GM18868 (cell line): ENCODE measurements around the gene CCDC154.

Source experiments
- ATAC-seq: cut with Tn5 transposase; IDR thresholded peaks from one replicate; pipeline ENCODE4 v1.9.1; 2021; ENCODE audit warnings: mild to moderate bottlenecking, moderate library complexity; ENCODE audit not compliant: unreplicated experiment

The CCDC154 gene

DNA sequence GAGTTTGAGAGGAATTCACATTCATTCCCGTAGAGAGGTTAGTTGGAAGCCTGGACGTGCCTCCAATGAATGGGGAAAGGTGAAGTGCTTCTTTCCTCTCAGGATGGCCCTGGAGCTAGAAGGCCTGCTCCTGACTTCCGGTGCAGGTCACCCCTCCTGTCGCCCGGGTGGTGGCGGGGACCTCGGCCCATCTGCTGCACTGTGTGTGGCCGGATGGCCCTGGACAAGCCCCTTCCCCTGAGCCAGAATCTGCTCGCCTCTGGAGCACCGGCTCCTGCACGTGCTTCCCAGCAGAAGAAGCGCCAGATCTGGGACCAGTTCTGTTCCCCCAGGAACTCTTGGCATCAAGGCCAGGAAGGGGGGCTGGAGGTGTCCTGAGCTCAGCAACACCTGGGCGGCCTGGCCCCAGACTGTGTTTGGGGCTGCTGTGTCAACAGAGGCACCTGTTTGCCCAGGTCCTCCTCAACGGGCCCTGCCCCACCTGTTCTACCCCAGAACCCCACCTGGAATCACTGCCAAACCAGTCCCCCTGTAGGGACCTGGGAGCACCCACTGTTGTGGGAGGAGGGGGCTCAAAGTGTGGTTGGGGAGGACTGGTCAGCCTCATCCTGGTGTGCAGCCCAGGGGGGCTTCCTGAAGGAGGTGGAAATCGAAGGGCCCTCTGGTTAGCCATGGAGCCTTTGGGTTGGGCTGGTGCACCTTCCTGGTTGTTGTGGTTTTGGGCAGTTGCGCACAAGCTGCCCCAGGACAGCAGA lies 18.6 kb downstream of the CCDC154 start:
- ATAC-seq, result no peak

DNA sequence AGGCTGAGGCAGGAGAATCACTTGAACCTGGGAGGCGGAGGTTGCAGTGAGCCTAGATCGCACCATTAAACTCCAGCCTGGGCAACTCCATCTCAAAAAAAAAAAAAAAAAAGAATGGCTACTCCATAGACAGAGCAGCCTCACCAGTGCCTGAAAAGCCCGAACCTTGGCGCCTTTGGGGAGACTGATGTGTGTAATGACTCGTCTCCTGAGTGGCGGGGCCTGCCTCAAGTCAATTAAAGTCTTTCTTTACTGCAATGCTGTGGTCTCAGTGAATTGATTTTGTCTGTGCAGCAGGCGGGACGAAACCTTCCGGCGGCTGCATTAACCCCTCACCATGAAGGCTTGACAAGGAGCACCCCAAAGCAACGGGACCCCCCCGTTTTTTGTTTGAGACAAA lies 20.3 kb downstream of the CCDC154 start:
- no peak for ATAC-seq

DNA sequence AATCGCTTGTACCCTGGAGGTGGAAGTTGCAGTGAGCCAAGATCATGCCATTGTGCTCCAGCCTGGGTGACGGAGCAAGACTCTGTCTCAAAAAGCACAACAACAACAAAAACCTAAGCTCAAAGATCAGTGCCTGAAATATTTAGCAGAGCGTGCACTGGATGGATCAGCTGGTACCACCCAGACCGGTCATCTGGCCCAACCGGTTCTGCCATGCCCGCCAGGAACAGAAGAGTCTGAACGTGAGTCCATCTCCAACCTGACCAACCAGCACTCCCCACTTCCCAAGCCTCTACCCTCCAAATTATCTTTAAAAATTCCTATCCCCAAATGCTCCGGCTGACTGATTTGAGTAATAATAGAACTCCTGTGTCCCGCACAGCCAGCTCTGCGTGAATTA lies 22.3 kb downstream of the CCDC154 start:
- ATAC-seq, result no peak

DNA sequence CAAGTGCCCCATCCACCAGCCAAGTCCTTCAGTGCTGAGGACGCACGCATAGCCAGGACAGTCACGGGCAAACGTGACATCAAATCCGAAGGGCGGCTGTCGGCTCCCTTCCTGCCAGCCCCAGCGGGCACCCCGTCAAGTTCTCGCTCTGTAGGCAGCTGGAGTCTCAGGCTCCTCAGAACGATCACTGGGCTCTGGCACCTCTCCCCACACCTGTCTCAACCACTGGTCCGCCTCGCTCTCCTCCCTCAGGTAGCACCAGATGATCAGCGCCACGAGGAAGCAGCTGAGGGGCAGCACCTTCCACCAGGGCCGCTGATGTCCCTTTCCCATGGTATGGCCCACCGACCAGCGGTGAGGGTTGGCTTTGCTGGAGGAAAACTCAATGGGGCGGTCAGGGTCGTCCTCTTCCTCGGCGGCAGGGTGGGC lies 24.2 kb downstream of the CCDC154 start:
- no peak for ATAC-seq

GRCh38 chr16:1416521-1416941 lies 27.8 kb downstream of the CCDC154 start:
- ATAC-seq, result no peak

GRCh38 chr16:1414532-1415260 lies 29.7 kb downstream of the CCDC154 start, which contains the start of gene UNKL:
Gene UNKL (minus strand): TSS chr16:1414704. CDS start chr16:1414691, 13 bp downstream.
- no peak for ATAC-seq

- no peak for ATAC-seq
Observed at GRCh38 chr16:1413684-1414531, 30.4 kb downstream of the CCDC154 start.

- ATAC-seq, result no peak
Observed at GRCh38 chr16:1412847-1413246, 31.5 kb downstream of the CCDC154 start.

DNA sequence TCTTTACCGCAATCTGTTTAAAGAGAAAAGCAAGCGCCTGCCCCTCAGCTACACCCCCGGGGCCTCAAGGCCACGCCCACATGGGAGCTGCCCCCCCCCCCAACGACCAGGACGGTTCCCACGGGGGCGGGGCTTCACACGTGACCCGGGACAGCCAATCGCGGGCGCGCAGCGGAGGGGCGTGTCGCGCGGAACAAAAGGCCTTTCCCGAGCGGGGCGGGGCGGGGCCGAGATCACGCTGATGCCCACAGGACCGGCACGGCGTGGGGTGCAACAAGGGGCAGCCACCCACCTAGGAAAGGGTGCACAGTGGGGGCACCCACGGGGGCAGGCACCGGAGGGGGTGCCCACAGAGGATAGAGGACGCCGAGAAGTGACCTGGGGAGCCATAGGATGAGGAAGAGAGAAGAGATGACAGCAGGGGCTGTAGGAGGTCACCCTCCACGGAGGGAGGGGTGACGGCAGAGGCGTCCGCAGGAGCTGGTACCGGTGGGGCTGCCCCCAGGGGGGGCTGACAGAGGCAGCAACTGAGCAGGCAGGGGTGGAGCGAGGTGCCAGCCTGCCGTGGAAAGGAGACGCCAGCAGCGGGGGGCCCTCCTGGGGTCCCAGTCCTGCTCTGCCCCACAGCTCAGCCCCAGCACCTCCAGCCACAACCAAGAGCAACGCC lies 36.1 kb downstream of the CCDC154 start:
- peak; percentile 74 for ATAC-seq

DNA sequence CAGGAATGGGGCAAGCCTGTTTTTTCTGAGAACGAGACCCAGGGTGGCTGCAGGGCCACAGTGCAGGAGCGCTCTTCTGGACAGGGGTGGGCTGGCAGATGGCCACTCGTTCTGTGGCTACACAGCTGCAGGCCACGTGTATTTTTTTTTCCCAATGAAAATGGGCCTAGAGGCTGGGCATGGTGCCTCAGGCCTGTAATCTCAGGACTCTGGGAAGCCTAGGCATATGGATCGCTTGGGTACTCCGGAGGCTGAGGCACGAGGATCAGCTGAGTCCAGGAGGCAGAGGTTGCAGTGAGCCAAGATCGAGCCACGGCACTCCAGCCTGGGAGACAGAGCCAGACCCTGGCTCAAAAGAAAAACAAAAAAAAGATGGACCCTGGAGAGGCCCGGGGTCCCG lies 36.6 kb downstream of the CCDC154 start:
- no peak for ATAC-seq

DNA sequence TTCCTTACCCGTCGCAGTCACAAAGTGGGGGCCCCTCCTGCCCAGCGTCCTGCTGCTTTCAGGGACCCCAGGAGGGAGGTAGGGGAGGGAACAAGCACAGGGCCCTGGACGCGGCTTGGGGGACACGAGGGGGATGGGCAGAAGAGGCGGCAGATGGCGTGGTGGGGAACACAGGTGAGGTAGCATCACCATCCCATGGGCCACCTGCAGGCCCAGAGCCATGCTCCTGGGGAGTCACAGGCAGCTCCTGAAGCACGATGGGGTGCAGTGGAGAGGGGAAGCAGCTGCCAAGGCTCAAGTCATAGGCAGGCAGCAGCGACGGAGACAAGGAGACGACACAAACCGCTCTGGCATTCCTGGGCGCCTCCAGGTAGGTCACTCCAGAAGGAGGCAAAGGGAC lies 40.6 kb downstream of the CCDC154 start:
- ATAC-seq, result no peak

DNA sequence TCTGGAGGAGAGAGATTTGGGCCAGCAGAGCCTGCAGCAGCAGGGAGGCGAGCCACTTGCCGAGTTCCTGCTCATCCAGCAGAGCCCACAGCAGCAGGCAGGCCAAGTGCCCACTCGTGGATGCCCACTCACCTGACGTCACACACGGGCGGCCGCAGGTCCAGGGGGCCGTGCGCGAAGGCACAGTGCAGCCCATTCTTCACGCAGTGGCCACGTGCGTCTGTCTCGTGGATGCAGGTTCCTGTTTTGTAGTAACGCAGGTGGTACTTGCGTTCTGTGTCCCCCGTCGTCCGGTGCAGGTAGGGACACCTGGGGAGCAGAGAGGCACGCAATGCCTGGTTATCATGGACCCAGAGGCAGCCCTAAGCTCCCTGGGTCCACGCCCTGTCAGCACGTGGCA lies 41.3 kb downstream of the CCDC154 start:
- ATAC-seq, result no peak

GRCh38 chr16:1401758-1402154 lies 42.6 kb downstream of the CCDC154 start:
- ATAC-seq, result no peak

- no peak for ATAC-seq
Observed at GRCh38 chr16:1401061-1401757, 43.1 kb downstream of the CCDC154 start.

DNA sequence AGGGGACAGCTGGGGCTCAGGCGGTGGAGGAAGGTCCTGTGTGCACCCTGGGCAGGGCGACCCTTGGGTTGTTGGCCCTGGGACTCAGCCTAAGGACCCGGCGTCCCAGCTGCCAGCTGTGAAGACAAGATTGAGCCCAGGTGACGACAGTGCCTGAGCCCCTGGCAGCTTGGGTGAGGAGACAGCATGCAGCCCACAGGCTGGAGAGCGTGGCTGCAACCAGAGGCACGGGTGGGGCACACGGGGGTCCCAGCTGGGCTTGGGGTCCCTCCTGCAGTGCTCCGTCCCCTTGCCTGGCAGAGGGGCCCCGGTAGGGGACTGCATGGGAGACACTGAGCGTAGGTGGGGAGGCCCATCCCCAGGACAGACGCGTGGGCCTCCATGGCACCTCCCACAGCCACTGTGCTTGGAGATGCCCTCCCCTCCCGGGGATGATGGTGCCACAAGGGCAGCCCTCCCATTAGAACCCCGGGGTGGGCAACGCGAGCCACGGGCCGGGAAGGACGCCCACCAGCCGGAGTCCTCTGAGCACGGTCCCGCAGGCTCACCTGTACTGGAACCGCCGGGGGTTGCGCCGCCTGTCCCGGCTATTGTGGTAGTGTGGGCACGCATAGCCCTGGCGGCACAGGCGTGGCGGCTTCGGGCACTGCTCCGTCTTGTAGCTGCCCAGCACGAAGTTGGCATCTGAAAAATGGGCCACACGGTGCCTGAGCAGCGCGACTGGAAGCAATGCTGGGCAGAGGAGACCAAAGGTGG lies 45.4 kb downstream of the CCDC154 start:
- no peak for ATAC-seq

- no peak for ATAC-seq
Observed at GRCh38 chr16:1398351-1398750, 46.0 kb downstream of the CCDC154 start.

DNA sequence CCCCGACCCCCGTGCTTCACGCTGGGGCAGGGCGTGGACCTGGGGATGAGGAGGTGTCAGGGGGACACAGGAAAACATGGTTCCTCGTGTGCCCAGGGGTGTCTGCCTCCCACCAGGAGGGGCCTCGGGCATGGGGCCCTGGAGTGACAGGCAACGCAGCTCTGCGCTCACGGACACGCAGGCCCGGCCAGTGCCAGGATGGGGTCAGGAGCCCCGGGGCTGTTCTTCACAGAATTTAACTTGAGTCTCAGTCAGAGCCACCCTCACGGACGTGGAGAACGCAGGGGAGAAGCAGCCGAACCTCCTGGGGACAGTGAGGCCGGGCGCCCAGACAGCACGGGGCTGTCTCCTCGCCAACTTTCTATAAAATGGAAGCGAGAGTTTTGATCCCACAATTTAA lies 46.6 kb downstream of the CCDC154 start:
- no peak for ATAC-seq

- no peak for ATAC-seq
Observed at GRCh38 chr16:1395444-1396031, 48.8 kb downstream of the CCDC154 start.

GRCh38 chr16:1394367-1394951 lies 49.9 kb downstream of the CCDC154 start:
- ATAC-seq, result no peak
